IPS-18c (cell line): Measurements from ENCODE around the gene LRRFIP1.
A peak's percentile ranks its signal among the peaks of the same experiment; 100 is the strongest.
"Not testable (repeated sequence)": the region's sequence is repeated elsewhere in the genome, so short reads cannot be mapped to it uniquely, and the experiment has no call there.

Experiments
- H3K4me3 ChIP-seq: 2 replicates; pipeline ENCODE4 v1.7.0; 2013; ENCODE audit warnings: low read depth, mild to moderate bottlenecking, low read length, moderate library complexity; ENCODE audit not compliant: insufficient read depth
- H3K9me3 ChIP-seq: one replicate; pipeline ENCODE4 v1.6.1; 2013; ENCODE audit warnings: mild to moderate bottlenecking, low read length, moderate library complexity; ENCODE audit not compliant: control insufficient read depth, insufficient read depth

Gene LRRFIP1

GRCh38 chr2:237685408-237685807 lies 58.0 kb downstream of the LRRFIP1 start:
- Histone ChIP-seq H3K9me3 (peaks cover 2% of the 10 kb centered on the region), H3K4me3 (no peak overlapping the region)

GRCh38 chr2:237686659-237687136 lies 59.3 kb downstream of the LRRFIP1 start:
- Histone ChIP-seq H3K4me3 (no peak overlapping the region), H3K9me3 (peaks cover 2% of the 10 kb centered on the region)

GRCh38 chr2:237688081-237688480 lies 60.7 kb downstream of the LRRFIP1 start:
- Histone ChIP-seq H3K4me3 (no peak overlapping the region), H3K9me3 (peaks cover 2% of the 10 kb centered on the region)

- H3K4me3 ChIP-seq, H3K9me3 ChIP-seq: not testable (repeated sequence)
These were observed 61.2 kb downstream of the LRRFIP1 start for GRCh38 chr2:237688541-237688940.

GRCh38 chr2:237689336-237690131 lies 62.1 kb downstream of the LRRFIP1 start:
- H3K4me3 ChIP-seq, result no peak overlapping the region

GRCh38 chr2:237691029-237691907 lies 63.9 kb downstream of the LRRFIP1 start:
- Histone ChIP-seq H3K9me3 (no peaks in the 10 kb centered on the region), H3K4me3 (peak overlapping the region; percentile 80)

More at GRCh38 chr2:237689336-237690131, 62.1 kb downstream of the LRRFIP1 start:
- peaks cover 1% of the 10 kb centered on the region for H3K9me3 ChIP-seq

GRCh38 chr2:237691908-237692600 lies 64.7 kb downstream of the LRRFIP1 start:
- Histone ChIP-seq H3K9me3 (no peaks in the 10 kb centered on the region), H3K4me3 (peak overlapping the region; percentile 77)

GRCh38 chr2:237692601-237693290 lies 65.4 kb downstream of the LRRFIP1 start:
- Histone ChIP-seq H3K9me3 (no peaks in the 10 kb centered on the region), H3K4me3 (peak overlapping the region; percentile 77)

GRCh38 chr2:237693291-237693994 lies 66.1 kb downstream of the LRRFIP1 start:
- peak overlapping the region; percentile 77 for H3K4me3 ChIP-seq
- H3K9me3 ChIP-seq, result no peaks in the 10 kb centered on the region

- H3K9me3 ChIP-seq, result no peaks in the 10 kb centered on the region
- H3K4me3 ChIP-seq, result no peak overlapping the region; the same call in 1 of the 2 replicates
These were observed 67.2 kb downstream of the LRRFIP1 start for GRCh38 chr2:237694415-237695194.

GRCh38 chr2:237695201-237695780 lies 67.9 kb downstream of the LRRFIP1 start:
- H3K9me3 ChIP-seq, result no peaks in the 10 kb centered on the region
- H3K4me3 ChIP-seq, result no peak overlapping the region

- no peaks in the 10 kb centered on the region for H3K9me3 ChIP-seq
- H3K4me3 ChIP-seq, result no peak overlapping the region
These were observed 69.1 kb downstream of the LRRFIP1 start for GRCh38 chr2:237696461-237696860.

GRCh38 chr2:237697586-237698357 lies 70.4 kb downstream of the LRRFIP1 start:
- Histone ChIP-seq H3K4me3 (no peak overlapping the region), H3K9me3 (no peaks in the 10 kb centered on the region)

GRCh38 chr2:237698358-237698694 lies 70.9 kb downstream of the LRRFIP1 start:
- Histone ChIP-seq H3K4me3 (no peak overlapping the region), H3K9me3 (no peaks in the 10 kb centered on the region)
